Measurements from ENCODE around the gene CD300LG.

GRCh38 chr17:43817826-43818225 lies 29.1 kb upstream of the CD300LG start:
- no peak for TF ChIP-seq NFRKB (IDR thresholded peaks at IDR 0.05)
- no peak for TF ChIP-seq SUZ12 (IDR thresholded peaks at IDR 0.05)
- no peak for TF ChIP-seq ARNT (IDR thresholded peaks at IDR 0.05)
- no peak for TF ChIP-seq FOXM1 (IDR thresholded peaks at IDR 0.05; ENCODE audit: borderline replicate concordance)
- TF ChIP-seq SP1 (IDR thresholded peaks at IDR 0.05), result no peak
- no peak for TF ChIP-seq ELF4 (IDR thresholded peaks at IDR 0.05)
- no peak for TF ChIP-seq FOXA1 (IDR thresholded peaks at IDR 0.05)
- TF ChIP-seq HDGF (IDR thresholded peaks at IDR 0.05; ENCODE audit: borderline replicate concordance), result no peak
- TF ChIP-seq BHLHE40 (IDR thresholded peaks at IDR 0.05; ENCODE audit: borderline replicate concordance), result no peak
- TF ChIP-seq PKNOX1 (IDR thresholded peaks at IDR 0.05), result no peak
- no peak for TF ChIP-seq ZNF384 (IDR thresholded peaks at IDR 0.05)
- no peak for TF ChIP-seq TARDBP (IDR thresholded peaks at IDR 0.05)

Measured in HEK293T (cell line).